Glutamatergic neuron (in vitro differentiated cells): ENCODE data around the gene LYPD6B. TPM values are rescaled to one million over a fixed set of nuclear protein-coding genes. Genes with fewer than 3 reads are reported as not detected.

Experiments used
- DNase-seq: peaks from one replicate; pipeline ENCODE4 v3.0.0; 2022
- H3K27ac Mint-ChIP-seq: one replicate; pipeline ENCODE4 v1.8.0; 2020; ENCODE audit warnings: mild to moderate bottlenecking, mixed read lengths, inconsistent platforms; ENCODE audit not compliant: unreplicated experiment
- H3K27me3 Mint-ChIP-seq: one replicate; pipeline ENCODE4 v1.8.0; 2020; ENCODE audit warnings: mild to moderate bottlenecking, moderate library complexity, mixed read lengths, inconsistent platforms; ENCODE audit not compliant: unreplicated experiment
- H3K36me3 Mint-ChIP-seq: one replicate; pipeline ENCODE4 v1.8.0; 2020; ENCODE audit warnings: mild to moderate bottlenecking, mixed read lengths, inconsistent platforms; ENCODE audit not compliant: unreplicated experiment
- H3K4me1 Mint-ChIP-seq: one replicate; pipeline ENCODE4 v1.8.0; 2020; ENCODE audit warnings: mild to moderate bottlenecking, low read depth, mixed read lengths, inconsistent platforms; ENCODE audit not compliant: unreplicated experiment
- H3K4me3 Mint-ChIP-seq: one replicate; pipeline ENCODE4 v1.8.0; 2020; ENCODE audit warnings: mild to moderate bottlenecking, mixed read lengths, inconsistent platforms; ENCODE audit not compliant: unreplicated experiment
- H3K9me3 Mint-ChIP-seq: one replicate; pipeline ENCODE4 v1.8.0; 2020; ENCODE audit warnings: mild to moderate bottlenecking, moderate library complexity, mixed read lengths, inconsistent platforms; ENCODE audit not compliant: unreplicated experiment
- CTCF ChIP-seq: fragments of 200-600 bp; sonication (generic); IDR thresholded peaks from one replicate; pipeline ENCODE4 v1.5.0; 2021; ENCODE audit not compliant: partially characterized antibody, unreplicated experiment
- total RNA-seq: library from RNA; stranded (reverse); fragmentation: NEBNext Ultra II Directional; extraction: Animal tissue kit (Norgen Biotek cat#: 25700); gene quantifications from one replicate; pipeline ENCODE4 v1.2.1, GENCODE V29; 2021; ENCODE audit not compliant: unreplicated experiment

The LYPD6B gene
- total RNA-seq, 1 donor from 2014 or later, result 0.69 TPM

DNA sequence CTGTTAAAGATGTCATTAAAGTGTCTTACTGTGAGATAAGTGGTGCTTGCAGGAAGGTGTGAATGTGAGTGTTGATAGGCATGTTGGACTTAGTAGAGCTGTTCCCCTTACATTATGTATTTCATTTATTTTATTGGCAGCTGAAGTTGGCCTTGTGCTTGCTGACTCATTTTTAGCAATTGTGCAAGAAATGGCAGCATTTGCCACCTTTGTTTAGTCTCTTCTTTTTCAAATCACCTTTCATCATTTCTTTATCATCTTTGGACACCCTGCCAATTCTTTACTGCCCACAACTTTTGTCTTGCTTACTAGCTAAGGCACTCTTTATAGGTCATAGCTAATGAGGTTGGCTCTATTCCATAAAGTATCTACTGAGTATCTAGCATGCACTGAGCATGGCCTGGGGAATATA lies 161.6 kb downstream of the LYPD6B start:
- no peaks in the 10 kb centered on the region for H3K36me3 Mint-ChIP-seq
- no peaks in the 10 kb centered on the region for H3K4me1 Mint-ChIP-seq
- H3K27me3 Mint-ChIP-seq, result no peaks in the 10 kb centered on the region
- DNase-seq, result no peak
- H3K4me3 Mint-ChIP-seq, result no peak overlapping the region
- no peaks in the 10 kb centered on the region for H3K9me3 Mint-ChIP-seq
- no peak overlapping the region for H3K27ac Mint-ChIP-seq
- TF ChIP-seq CTCF, result no peak

DNA sequence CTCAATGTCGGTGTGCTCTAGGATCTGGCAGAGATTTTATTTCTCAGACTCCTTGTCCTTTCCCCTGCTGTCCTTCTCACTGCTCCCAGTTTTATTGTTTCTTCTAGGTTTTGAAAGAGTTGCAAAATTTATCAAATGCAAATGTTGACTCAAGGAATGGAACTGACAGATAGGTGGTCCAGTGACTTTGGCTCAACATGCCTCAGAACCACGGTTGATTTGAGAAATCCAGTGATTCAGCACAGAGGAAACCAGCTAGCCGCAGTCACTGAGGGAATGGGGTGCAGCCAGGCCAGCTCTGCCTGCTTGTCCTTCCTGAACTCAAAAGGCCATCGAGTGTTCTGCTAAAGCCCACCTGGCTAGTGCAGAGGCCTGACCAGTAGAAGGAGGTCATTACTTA lies 166.2 kb downstream of the LYPD6B start:
- TF ChIP-seq CTCF, result no peak
- Mint-ChIP-seq H3K4me1 (no peaks in the 10 kb centered on the region), H3K36me3 (no peaks in the 10 kb centered on the region), H3K9me3 (no peaks in the 10 kb centered on the region), H3K27ac (no peak overlapping the region), H3K27me3 (peaks cover 1% of the 10 kb centered on the region), H3K4me3 (no peak overlapping the region)
- no peak for DNase-seq

DNA sequence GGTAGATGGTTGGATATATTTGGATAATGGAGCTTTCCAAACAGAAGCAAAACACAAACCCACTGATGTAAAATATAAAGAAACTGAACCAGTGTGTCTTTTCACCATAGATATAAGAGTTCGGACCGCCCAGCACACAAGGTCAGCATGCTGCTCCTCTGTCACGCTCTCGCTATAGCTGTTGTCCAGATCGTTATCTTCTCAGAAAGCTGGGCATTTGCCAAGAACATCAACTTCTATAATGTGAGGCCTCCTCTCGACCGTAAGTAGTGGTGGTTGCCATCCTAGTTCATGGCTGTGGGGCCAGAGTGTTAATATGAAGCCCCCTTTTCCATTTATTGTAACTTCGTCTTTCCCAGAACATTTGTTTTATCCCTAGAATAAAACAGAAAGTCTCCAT lies 166.6 kb downstream of the LYPD6B start:
- no peak for TF ChIP-seq CTCF

GRCh38 chr2:149213764-149214493 lies 175.4 kb downstream of the LYPD6B start:
- no peak for TF ChIP-seq CTCF
- H3K27ac Mint-ChIP-seq, result no peak overlapping the region
- no peaks in the 10 kb centered on the region for H3K9me3 Mint-ChIP-seq
- no peaks in the 10 kb centered on the region for H3K4me1 Mint-ChIP-seq
- H3K27me3 Mint-ChIP-seq, result no peaks in the 10 kb centered on the region
- no peaks in the 10 kb centered on the region for H3K36me3 Mint-ChIP-seq
- H3K4me3 Mint-ChIP-seq, result no peak overlapping the region
- DNase-seq, result no peak

More for the DNA sequence above, 166.6 kb downstream of the LYPD6B start:
- H3K4me1 Mint-ChIP-seq, result no peaks in the 10 kb centered on the region
- no peak overlapping the region for H3K27ac Mint-ChIP-seq
- peaks cover 1% of the 10 kb centered on the region for H3K27me3 Mint-ChIP-seq
- H3K9me3 Mint-ChIP-seq, result no peaks in the 10 kb centered on the region
- no peak overlapping the region for H3K4me3 Mint-ChIP-seq
- no peak for DNase-seq
- no peaks in the 10 kb centered on the region for H3K36me3 Mint-ChIP-seq

GRCh38 chr2:149218497-149218896 lies 180.0 kb downstream of the LYPD6B start:
- Mint-ChIP-seq H3K4me3 (no peak overlapping the region), H3K36me3 (no peaks in the 10 kb centered on the region), H3K27ac (no peak overlapping the region), H3K9me3 (no peaks in the 10 kb centered on the region), H3K4me1 (peaks cover 10% of the 10 kb centered on the region), H3K27me3 (no peaks in the 10 kb centered on the region)
- TF ChIP-seq CTCF, result no peak
- no peak for DNase-seq
